Inflammatory macrophage treated with lipopolysaccharide for 1 hour (primary cell): ENCODE measurements around the gene CNTRL.
"Not testable (repeated sequence)": the region's sequence is repeated elsewhere in the genome, so short reads cannot be mapped to it uniquely, and the experiment has no call there.

Experiments
- DNase-seq, 2 donors: peaks; one replicate each; pipeline ENCODE4 v3.0.0-alpha.2; 2020 to 2022

The CNTRL gene

GRCh38 chr9:121074370-121075250 lies at the start of gene CNTRL:
Gene CNTRL (plus strand): TSS chr9:121074955. CDS start chr9:121088327, 13,372 bp downstream.
- peak; percentile 86 to 89 for DNase-seq

GRCh38 chr9:121026260-121026691 lies 48.5 kb upstream of the CNTRL start:
- DNase-seq: no peak

- DNase-seq: no peak
These were observed 48.0 kb upstream of the CNTRL start for GRCh38 chr9:121026768-121027167.

GRCh38 chr9:121028285-121028684 lies 46.5 kb upstream of the CNTRL start:
- DNase-seq: not testable (repeated sequence)

GRCh38 chr9:121029469-121029868 lies 45.3 kb upstream of the CNTRL start:
- no peak for DNase-seq

- no peak for DNase-seq
These were observed 40.2 kb upstream of the CNTRL start for GRCh38 chr9:121034529-121034928.

- DNase-seq: not testable (repeated sequence)
These were observed 39.0 kb upstream of the CNTRL start for GRCh38 chr9:121035717-121036116.

- no peak for DNase-seq
These were observed 36.4 kb upstream of the CNTRL start for GRCh38 chr9:121038362-121038761.

GRCh38 chr9:121038804-121039203 lies 36.0 kb upstream of the CNTRL start:
- no peak for DNase-seq

- DNase-seq: no peak
These were observed 26.6 kb upstream of the CNTRL start for GRCh38 chr9:121048175-121048574.

- no peak for DNase-seq
These were observed 26.1 kb upstream of the CNTRL start for GRCh38 chr9:121048618-121049017.

GRCh38 chr9:121050128-121050988 lies 24.4 kb upstream of the CNTRL start, which contains the start of gene C5:
Gene C5 (minus strand): TSS chr9:121050275. CDS start chr9:121050246, 29 bp downstream.
- DNase-seq: no peak

- DNase-seq: no peak
These were observed 21.2 kb upstream of the CNTRL start for GRCh38 chr9:121053544-121053943.

- no peak for DNase-seq
These were observed 19.1 kb upstream of the CNTRL start for GRCh38 chr9:121055642-121056143.

GRCh38 chr9:121057821-121058220 lies 16.9 kb upstream of the CNTRL start:
- no peak for DNase-seq

- no peak for DNase-seq
These were observed 15.2 kb upstream of the CNTRL start for GRCh38 chr9:121059513-121059912.

- peak; percentile 47 to 88 for DNase-seq
These were observed 14.6 kb upstream of the CNTRL start for GRCh38 chr9:121059998-121060636.

- DNase-seq: no peak
These were observed 7.9 kb upstream of the CNTRL start for GRCh38 chr9:121066850-121067249.

- peak; percentile 13 to 42 for DNase-seq
These were observed 7.1 kb upstream of the CNTRL start for GRCh38 chr9:121067640-121068039.

- peak; percentile 25 to 62 for DNase-seq
These were observed 5.4 kb upstream of the CNTRL start for GRCh38 chr9:121069396-121069795.

GRCh38 chr9:121071370-121071755 lies 3.4 kb upstream of the CNTRL start:
- DNase-seq: no peak

- DNase-seq: peak; percentile 50 to 60
These were observed 2.9 kb upstream of the CNTRL start for GRCh38 chr9:121071756-121072421.
